Uterus (tissue), 4 donors: ENCODE data around the gene EPB41L4A. TPM values are rescaled to one million over a fixed set of nuclear protein-coding genes. Genes with fewer than 3 reads are reported as not detected.
A peak's percentile ranks its signal among the peaks of the same experiment; 100 is the strongest.
"Not testable (repeated sequence)": the region's sequence is repeated elsewhere in the genome, so short reads cannot be mapped to it uniquely, and the experiment has no call there.

Source experiments
- DNase-seq, 2 donors: peaks; one replicate each; pipeline ENCODE4 v3.0.0-alpha.2; 2019 to 2020
- H3K27ac ChIP-seq, 2 donors: fragments of 200-600 bp; sonication (generic); 1 replicate in 1 of 2; 2 replicates in 1 of 2; pipeline ENCODE4 v1.5.1; 2016 to 2018
- H3K27me3 ChIP-seq, 2 donors: fragments of 200-600 bp; sonication (generic); one replicate each; pipeline ENCODE4 v1.5.1; 2018 to 2019; ENCODE audit warnings: control low read depth in 1 of 2
- H3K36me3 ChIP-seq, 2 donors: fragments of 200-600 bp; sonication (generic); one replicate each; pipeline ENCODE4 v1.5.1; 2019; ENCODE audit warnings: control low read depth in 1 of 2
- H3K4me1 ChIP-seq, 2 donors: fragments of 200-600 bp; sonication (generic); one replicate each; pipeline ENCODE4 v1.5.1; 2018 to 2019; ENCODE audit warnings: control low read depth in 1 of 2
- H3K4me3 ChIP-seq, 2 donors: fragments of 200-600 bp; sonication (generic); 1 replicate in 1 of 2; 2 replicates in 1 of 2; pipeline ENCODE4 v1.5.1; 2018 to 2019; ENCODE audit warnings: mild to moderate bottlenecking in 1 of 2
- H3K9me3 ChIP-seq, 2 donors: fragments of 200-600 bp; sonication (generic); one replicate each; pipeline ENCODE4 v1.5.1; 2019; ENCODE audit warnings: control low read depth in 1 of 2
- CTCF ChIP-seq, 4 experiments: fragments of 200-600 bp in 2 of 4; fragments of 450-650 bp in 2 of 4; sonication (generic) in 2 of 4; IDR thresholded peaks; one replicate each; pipeline ENCODE4 v1.5.1; 2016 to 2019; ENCODE audit warnings: antibody characterized with exemption in 4 of 4, mild to moderate bottlenecking in 2 of 4, moderate library complexity in 1 of 4
- POLR2A ChIP-seq, 2 donors: fragments of 450-650 bp; IDR thresholded peaks; one replicate each; pipeline ENCODE4 v1.6.1; 2016; ENCODE audit warnings: antibody characterized with exemption in 2 of 2, mild to moderate bottlenecking in 1 of 2, moderate library complexity in 1 of 2
- intact Hi-C: fragments of 100-400 bp; cut with DNase I; formaldehyde crosslinking; loops from one replicate; pipeline ENCODE4 v1.15.1; 2023; ENCODE audit warnings: low total_unique reads
- total RNA-seq, 4 donors: library from RNA; depleted of rRNA in 3 of 4; stranded (reverse); fragments of >200 nt in 3 of 4; gene quantifications; one replicate each; pipeline versions ENCODE4 v1.1.0 to v1.2.4, GENCODE V29; 2014 to 2023
- donor health status: DM: yes; HTN: yes; CAD: no.

EPB41L4A gene
- total RNA-seq, 4 donors from 2014 or later, result 6.4 to 47.1 (median 15.1) TPM

DNA sequence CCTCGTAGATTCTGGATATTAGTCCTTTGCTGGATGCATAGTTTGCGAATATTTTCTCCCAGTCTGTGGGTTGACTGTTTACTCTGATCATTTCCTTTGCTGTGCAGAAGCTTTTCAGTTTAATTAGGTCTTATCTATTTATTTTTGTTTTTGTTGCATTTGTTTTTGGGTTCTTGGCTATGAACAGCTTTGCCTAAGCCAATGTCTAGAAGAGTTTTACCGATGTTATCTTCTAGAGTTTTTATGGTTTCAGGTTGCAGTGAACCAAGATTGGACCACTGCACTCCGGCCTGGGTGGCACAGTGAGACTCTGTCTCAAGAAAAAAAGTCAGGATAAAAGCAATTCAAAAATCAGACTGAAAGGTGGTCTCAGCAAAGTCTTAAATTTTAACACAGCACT, 188.5 kb downstream of the EPB41L4A start:
- intact Hi-C loops, result no loop called here

GRCh38 chr5:112228667-112229066, 190.4 kb downstream of the EPB41L4A start:
- no peak overlapping the region for H3K27ac ChIP-seq
- no peaks in the 10 kb centered on the region for H3K36me3 ChIP-seq
- H3K4me1 ChIP-seq, result no peaks in the 10 kb centered on the region
- peak; percentile 19 to 32 for DNase-seq
- intact Hi-C loops, result no loop called here
- H3K27me3 ChIP-seq, result no peaks in the 10 kb centered on the region
- H3K4me3 ChIP-seq, result no peak overlapping the region
- TF ChIP-seq CTCF (IDR thresholded peaks at IDR 0.05), result no peak
- TF ChIP-seq POLR2A (IDR thresholded peaks at IDR 0.05), result no peak
- H3K9me3 ChIP-seq, result no peaks in the 10 kb centered on the region

More for the DNA sequence above, 188.5 kb downstream of the EPB41L4A start:
- H3K4me3 ChIP-seq, result no peak overlapping the region
- DNase-seq, result no peak
- no peaks in the 10 kb centered on the region for H3K36me3 ChIP-seq
- H3K9me3 ChIP-seq, result no peaks in the 10 kb centered on the region
- H3K27ac ChIP-seq, result no peak overlapping the region
- H3K27me3 ChIP-seq, result no peaks in the 10 kb centered on the region
- no peaks in the 10 kb centered on the region for H3K4me1 ChIP-seq
- TF ChIP-seq CTCF (IDR thresholded peaks at IDR 0.05), result no peak
- no peak for TF ChIP-seq POLR2A (IDR thresholded peaks at IDR 0.05)

DNA sequence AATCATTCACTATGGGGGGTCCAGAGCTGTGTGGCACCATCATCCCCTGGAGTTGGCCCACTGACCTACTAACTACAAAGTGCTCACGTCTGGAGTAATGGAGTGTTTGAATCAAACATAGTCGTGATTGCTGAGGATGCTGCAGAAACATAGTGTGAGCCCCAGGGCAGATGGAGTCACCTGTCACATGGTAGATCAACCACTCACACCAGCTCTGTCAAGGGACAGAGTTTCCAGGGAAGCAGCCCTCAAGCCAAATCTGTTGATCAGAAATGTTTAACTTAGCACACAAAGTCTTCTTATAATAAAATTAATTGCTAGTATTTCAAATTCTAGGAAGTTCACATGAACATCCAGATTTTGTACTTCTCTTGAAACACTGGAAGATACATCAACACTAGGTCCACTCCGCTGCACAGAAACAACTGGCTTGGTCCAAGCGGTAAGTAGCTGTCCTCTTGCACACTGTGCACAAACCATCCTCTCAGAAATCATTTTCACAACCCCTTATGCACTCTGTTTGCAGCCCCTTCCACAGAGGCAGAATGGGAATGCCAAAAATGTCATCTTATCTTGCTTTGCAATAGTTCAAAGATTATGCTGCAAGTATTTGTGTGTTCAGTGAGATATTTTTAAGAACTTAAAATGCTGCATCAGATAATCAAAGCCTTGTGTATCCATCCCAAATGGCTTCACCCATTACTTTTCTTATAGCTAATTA, 191.0 kb downstream of the EPB41L4A start:
- intact Hi-C loops, result no loop called here
- no peak for TF ChIP-seq CTCF (IDR thresholded peaks at IDR 0.05)
- no peak for TF ChIP-seq POLR2A (IDR thresholded peaks at IDR 0.05)
- no peaks in the 10 kb centered on the region for H3K9me3 ChIP-seq
- no peaks in the 10 kb centered on the region for H3K27me3 ChIP-seq
- DNase-seq, result no peak
- H3K36me3 ChIP-seq, result no peaks in the 10 kb centered on the region
- H3K4me1 ChIP-seq, result no peaks in the 10 kb centered on the region
- H3K27ac ChIP-seq, result no peak overlapping the region
- no peak overlapping the region for H3K4me3 ChIP-seq

DNA sequence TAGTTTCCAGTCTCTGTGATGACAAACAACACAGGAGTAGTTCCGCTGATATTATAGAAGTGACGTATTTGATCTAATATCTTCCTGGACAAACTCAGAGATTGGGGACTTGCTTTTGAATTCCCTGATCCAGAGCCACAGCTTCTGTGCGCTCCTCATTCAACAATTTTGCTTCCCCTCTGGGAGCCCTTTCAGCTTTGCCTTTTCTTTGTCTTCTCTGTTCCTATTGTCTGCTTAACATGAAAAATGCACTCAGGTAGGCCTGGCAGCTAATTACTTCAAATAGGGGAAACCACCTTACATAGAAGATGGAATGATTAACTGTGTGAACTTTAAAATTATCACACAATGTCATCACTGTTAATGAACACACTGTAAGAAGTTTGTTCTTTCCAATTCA, 192.9 kb downstream of the EPB41L4A start:
- Histone ChIP-seq H3K27ac (no peak overlapping the region), H3K4me3 (no peak overlapping the region), H3K4me1 (no peaks in the 10 kb centered on the region), H3K9me3 (no peaks in the 10 kb centered on the region), H3K36me3 (no peaks in the 10 kb centered on the region), H3K27me3 (no peaks in the 10 kb centered on the region)
- TF ChIP-seq CTCF (IDR thresholded peaks at IDR 0.05), result no peak
- no peak for TF ChIP-seq POLR2A (IDR thresholded peaks at IDR 0.05)
- intact Hi-C loops, result no loop called here
- no peak for DNase-seq

- H3K27ac ChIP-seq, H3K4me1 ChIP-seq, H3K4me3 ChIP-seq, H3K36me3 ChIP-seq, DNase-seq, intact Hi-C loops, H3K9me3 ChIP-seq, H3K27me3 ChIP-seq: not testable (repeated sequence)
Measured at GRCh38 chr5:112222997-112223396, 196.1 kb downstream of the EPB41L4A start.
